A549 (cell line): ENCODE results near the gene PLD1.

Experiments
- BCL3 ChIP-seq: fragments of >200 bp; sonication (Bioruptor Twin); formaldehyde crosslinking; IDR thresholded peaks from 3 replicates; pipeline ENCODE4 v1.6.1; 2016
- CHD4 ChIP-seq: fragments of 200-600 bp; sonication (generic); IDR thresholded peaks from 2 replicates; pipeline ENCODE4 v1.6.1; 2016; ENCODE audit warnings: antibody characterized with exemption, mild to moderate bottlenecking, borderline replicate concordance
- CTCF ChIP-seq: fragments of >200 bp; sonication (Bioruptor Twin); formaldehyde crosslinking; IDR thresholded peaks from 3 replicates; pipeline ENCODE4 v1.5.1; 2016
- EHMT2 ChIP-seq: fragments of 200-600 bp; sonication (generic); IDR thresholded peaks from 2 replicates; pipeline ENCODE4 v1.6.1; 2016; ENCODE audit warnings: antibody characterized with exemption, low read depth, mild to moderate bottlenecking, moderate library complexity
- FOSL2 ChIP-seq, 2 experiments: fragments of 450-650 bp in 1 of 2; fragments of >200 bp in 1 of 2; sonication (Bioruptor Twin) in 1 of 2; formaldehyde crosslinking; IDR thresholded peaks; 2 replicates each; pipeline versions ENCODE4 v1.5.0 to v1.6.1; 2016 to 2020; ENCODE audit warnings: mild to moderate bottlenecking in 1 of 2, moderate library complexity in 1 of 2
- HOXA7 ChIP-seq: fragments of 250-450 bp; sonication (Bioruptor Pico); IDR thresholded peaks from 2 replicates; pipeline ENCODE4 v1.5.0; 2020; ENCODE audit warnings: mild to moderate bottlenecking, moderate library complexity
- JUNB ChIP-seq: fragments of >200 bp; sonication (Bioruptor Twin); formaldehyde crosslinking; IDR thresholded peaks from 2 replicates; pipeline ENCODE4 v1.6.1; 2016
- MYC ChIP-seq: IDR thresholded peaks from 2 replicates; pipeline ENCODE4 v1.6.1; 2012; ENCODE audit warnings: mild to moderate bottlenecking, inconsistent platforms, low read length, improper control_type of control experiment, borderline replicate concordance
- POLR2A ChIP-seq: IDR thresholded peaks from 2 replicates; pipeline ENCODE4 v1.6.1; 2012; ENCODE audit warnings: mild to moderate bottlenecking, low read length
- RAD21 ChIP-seq, 2 experiments: fragments of >200 bp in 1 of 2; sonication (Bioruptor Twin) in 1 of 2; formaldehyde crosslinking in 1 of 2; IDR thresholded peaks in 1 of 2; conservative IDR thresholded peaks in 1 of 2; 2 replicates in 1 of 2; 3 replicates in 1 of 2; pipeline ENCODE4 v1.6.1; 2012 to 2018; ENCODE audit warnings: inconsistent platforms in 1 of 2
- ZFP36 ChIP-seq: fragments of 450-650 bp; IDR thresholded peaks from 2 replicates; pipeline ENCODE4 v1.6.1; 2014; ENCODE audit warnings: borderline replicate concordance; ENCODE audit not compliant: partially characterized antibody

- TF ChIP-seq JUNB (no peak), CTCF (no peak), FOSL2 (IDR thresholded peaks at IDR 0.05) (no peak), FOSL2 (CRISPR knock-in tag; IDR thresholded peaks at IDR 0.05) (no peak), POLR2A (peak; percentile 63), EHMT2 (no peak), HOXA7 (CRISPR knock-in tag) (no peak), MYC (no peak), BCL3 (no peak; the same call in 2 of the 3 replicates), CHD4 (no peak), RAD21 (conservative IDR thresholded peaks at IDR 0.05 in 1 of 2, IDR thresholded peaks at IDR 0.05 in 1 of 2) (no peak), ZFP36 (no peak)
Observed at GRCh38 chr3:171810629-171811294, 479 bp upstream of the PLD1 start.
